GM21717 (cell line): ENCODE results near the gene DRAXIN.

Source experiments
- ATAC-seq: cut with Tn5 transposase; IDR thresholded peaks from one replicate; pipeline ENCODE4 v1.9.1; 2021; ENCODE audit warnings: mild to moderate bottlenecking, moderate library complexity; ENCODE audit not compliant: unreplicated experiment

Gene DRAXIN

GRCh38 chr1:11707621-11708276 lies 16.2 kb downstream of the DRAXIN start:
- no peak for ATAC-seq

DNA sequence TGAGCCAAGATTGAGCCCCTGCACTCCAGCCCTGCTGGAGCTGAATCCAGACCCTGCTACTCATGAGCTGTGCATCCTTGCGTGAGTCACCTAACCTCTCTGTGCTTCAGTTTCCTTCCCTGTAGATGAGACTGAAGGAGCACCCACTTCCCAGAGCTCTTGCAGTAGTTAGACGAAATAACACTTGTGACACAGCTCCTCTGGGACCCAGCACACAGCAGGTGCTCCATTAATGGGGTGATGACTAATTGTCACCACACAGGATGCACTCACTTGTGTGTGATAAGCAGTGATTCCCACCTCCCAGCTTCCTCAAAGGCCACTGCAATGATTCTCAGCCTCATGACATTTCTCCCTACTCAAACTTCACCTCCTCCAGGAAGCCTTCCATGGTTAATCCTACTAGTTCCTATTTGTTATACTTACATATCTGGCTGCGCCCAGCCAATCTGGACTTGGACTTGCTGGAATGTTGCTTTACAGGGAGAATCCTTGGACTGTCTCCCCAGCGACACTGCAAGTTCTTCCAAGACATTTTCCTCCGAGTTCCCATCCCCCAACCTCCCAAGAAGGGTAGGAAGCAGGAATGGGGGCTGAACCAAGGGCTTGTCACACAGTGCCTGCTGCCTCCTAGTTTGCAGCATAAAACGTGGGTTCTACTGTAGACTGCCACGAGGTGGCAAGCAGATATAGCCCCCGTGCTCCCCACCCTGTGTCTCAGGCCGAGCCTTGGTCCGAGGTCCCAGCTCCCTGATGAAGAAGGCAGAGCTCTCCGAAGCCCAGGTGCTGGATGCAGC lies 17.2 kb downstream of the DRAXIN start:
- ATAC-seq, result no peak

- ATAC-seq, result no peak
Measured at GRCh38 chr1:11711490-11711889, 20.0 kb downstream of the DRAXIN start.

- ATAC-seq, result no peak
Measured at GRCh38 chr1:11712285-11712684, 20.8 kb downstream of the DRAXIN start.

- no peak for ATAC-seq
Measured at GRCh38 chr1:11713095-11713494, 21.6 kb downstream of the DRAXIN start.

DNA sequence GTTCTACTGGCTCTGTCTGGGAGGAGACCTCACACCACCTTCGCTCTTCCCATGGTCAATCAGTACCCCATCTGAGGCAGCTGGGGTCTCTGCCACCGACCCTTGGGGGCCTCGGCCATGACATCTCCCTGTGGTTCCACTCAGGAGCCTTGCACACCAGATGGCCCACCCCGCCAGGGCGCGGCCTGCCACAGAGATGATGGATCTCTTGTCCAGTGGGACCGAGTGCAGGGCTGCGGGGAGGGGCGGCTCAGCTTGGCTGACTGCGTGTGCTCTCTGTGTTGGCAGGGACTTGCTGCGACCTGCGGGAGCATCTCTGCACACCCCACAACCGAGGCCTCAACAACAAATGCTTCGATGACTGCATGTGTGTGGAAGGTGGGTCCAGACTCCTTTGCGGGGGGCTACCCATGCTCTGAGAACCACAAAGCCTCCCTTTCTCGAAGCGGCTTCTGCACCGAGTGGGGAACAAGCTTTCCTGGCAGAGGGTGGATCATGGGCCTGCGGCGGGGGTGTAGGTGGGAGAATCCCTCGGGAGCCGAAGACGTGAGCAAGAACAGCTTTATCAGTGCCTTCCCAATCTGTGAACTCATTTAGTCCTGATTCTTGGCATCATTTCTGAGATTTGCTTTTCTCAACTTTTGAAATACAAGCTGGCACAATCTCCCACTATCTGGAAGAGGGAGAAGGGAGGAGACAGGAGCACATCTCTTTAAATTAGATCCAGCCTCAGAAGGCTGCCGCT lies 23.5 kb downstream of the DRAXIN start:
- ATAC-seq, result no peak

GRCh38 chr1:11719313-11720032 lies 28.0 kb downstream of the DRAXIN start:
- ATAC-seq, result no peak

DNA sequence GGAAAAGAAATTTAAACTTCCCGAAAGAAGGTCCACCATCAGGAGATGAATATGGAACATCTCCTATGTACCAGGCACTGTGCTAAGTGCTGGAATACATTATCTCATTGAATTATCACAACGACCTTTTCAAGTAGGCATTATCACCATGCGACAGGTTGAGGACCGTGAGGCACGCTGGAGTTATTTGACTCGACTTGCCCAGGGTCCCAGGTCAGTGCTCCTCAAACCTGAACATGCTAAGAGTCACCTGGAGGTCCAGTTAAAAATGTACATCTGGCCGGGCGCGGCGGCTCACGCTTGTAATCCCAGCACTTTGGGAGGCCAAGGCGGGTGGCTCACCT lies 28.5 kb downstream of the DRAXIN start:
- ATAC-seq, result no peak

GRCh38 chr1:11720525-11720924 lies 29.0 kb downstream of the DRAXIN start:
- ATAC-seq, result no peak

- ATAC-seq, result no peak
Measured at GRCh38 chr1:11721311-11721710, 29.8 kb downstream of the DRAXIN start.

DNA sequence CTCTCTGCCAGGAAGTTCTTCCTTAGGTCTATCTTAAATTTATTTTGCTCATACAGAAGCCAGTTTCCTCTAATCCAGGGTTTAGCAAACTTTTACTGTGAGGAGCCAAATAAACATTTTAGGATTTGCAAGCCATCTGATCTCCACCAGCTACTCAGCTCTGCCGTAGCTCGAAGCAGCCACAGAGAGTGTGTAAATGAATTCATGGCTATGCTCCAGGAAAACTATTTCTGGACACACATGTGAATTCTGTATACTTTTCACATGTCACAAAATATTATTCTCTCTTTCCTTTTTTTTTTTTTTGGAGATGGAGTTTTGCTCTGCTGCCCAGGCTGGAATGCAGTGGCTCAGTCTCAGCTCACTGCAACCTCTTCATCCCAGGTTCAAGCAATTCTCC lies 31.0 kb downstream of the DRAXIN start:
- ATAC-seq, result no peak

- ATAC-seq, result no peak
Measured at GRCh38 chr1:11725616-11726015, 34.1 kb downstream of the DRAXIN start.

GRCh38 chr1:11727119-11727518 lies 35.6 kb downstream of the DRAXIN start:
- no peak for ATAC-seq

DNA sequence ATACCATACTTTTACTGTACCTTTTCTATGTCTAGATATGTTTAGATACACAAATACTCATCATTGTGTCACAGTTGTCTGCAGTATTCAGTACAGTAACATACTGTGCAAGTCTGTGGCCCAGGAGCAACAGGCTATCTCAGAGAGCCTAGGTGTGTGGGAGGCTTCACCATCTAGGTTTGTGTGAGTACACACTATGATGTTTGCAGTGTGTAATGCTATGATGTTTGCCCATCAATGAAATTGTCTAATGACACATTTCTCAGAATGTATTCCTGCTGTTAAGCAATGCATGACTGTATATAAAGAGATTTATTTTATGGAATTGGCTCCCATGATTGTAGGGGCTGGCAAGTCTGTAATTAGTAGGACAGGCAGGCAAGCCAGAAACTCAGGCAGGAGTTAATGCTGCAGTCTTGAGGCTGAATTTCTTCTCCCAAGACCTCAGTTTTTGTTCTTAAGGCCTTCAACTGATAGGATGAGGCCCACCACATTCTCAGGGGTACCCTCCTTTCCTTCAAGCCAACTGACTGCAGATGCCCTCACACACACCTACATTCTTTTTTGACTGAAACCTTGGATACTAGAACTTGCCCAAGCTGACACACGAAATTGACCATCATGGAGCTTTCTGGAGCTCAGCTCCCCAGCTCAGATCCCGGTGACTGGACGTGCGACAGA lies 36.8 kb downstream of the DRAXIN start:
- no peak for ATAC-seq

GRCh38 chr1:11729155-11729497 lies 37.6 kb downstream of the DRAXIN start:
- no peak for ATAC-seq

DNA sequence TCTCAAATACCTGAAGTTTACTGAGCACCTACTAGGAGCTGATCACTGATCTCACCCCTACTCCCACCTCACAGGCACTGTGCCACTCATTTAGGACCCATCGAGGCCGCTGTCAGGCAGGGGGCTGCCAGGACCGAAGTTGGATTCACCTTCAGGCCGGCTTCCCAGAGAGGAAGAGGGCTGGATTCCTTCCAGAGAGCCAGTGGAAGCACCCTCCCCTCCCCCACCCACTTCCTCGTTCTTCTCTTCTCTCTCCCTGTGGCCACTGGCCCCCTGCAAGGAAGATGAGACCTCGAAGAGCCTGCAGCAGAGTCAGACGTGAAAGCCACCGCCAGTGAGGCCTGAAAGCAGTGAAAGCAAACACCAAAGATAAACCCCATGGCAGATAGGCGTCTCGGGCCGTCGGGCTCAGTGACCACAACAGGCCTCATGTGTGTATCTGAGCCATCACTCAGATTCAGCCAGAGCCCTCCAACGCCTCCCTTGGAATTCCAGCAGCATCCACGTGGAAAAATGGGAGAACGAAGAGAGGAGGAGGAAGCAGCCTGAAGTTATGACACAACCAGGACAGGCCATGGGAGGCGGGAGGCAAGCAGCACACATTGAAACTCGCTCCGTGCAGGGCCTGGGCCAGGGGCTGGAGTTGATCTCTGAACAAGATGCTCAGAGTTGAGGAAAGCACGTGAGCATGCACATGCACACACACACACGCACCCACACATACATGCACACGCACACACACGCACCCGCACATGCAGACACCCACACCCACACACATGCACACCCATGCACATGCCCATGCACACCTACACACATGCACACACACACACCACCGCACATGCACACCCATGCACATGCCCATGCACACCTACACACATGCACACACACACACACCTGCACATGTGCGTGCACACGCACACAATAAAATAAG lies 38.3 kb downstream of the DRAXIN start:
- ATAC-seq, result no peak

GRCh38 chr1:11730429-11730891 lies 39.0 kb downstream of the DRAXIN start:
- no peak for ATAC-seq

GRCh38 chr1:11731691-11732283 lies 40.3 kb downstream of the DRAXIN start:
- ATAC-seq, result no peak

GRCh38 chr1:11733306-11733705 lies 41.8 kb downstream of the DRAXIN start:
- ATAC-seq, result no peak
